ENCODE data around the gene GABBR2.

The GABBR2 gene

GRCh38 chr9:98634685-98635336 is 73.9 kb downstream of the GABBR2 start:
- no peak for DNase-seq (ENCODE audit: low read depth in 3 of 3)

- DNase-seq (ENCODE audit: low read depth in 3 of 3): no peak
Measured at GRCh38 chr9:98632839-98633238, 75.9 kb downstream of the GABBR2 start.

GRCh38 chr9:98627296-98627695 is 81.4 kb downstream of the GABBR2 start:
- DNase-seq (ENCODE audit: low read depth in 3 of 3): no peak

- DNase-seq (ENCODE audit: low read depth in 3 of 3): no peak
Measured at GRCh38 chr9:98625728-98626127, 83.0 kb downstream of the GABBR2 start.

GRCh38 chr9:98619788-98620187 is 88.9 kb downstream of the GABBR2 start:
- no peak for DNase-seq (ENCODE audit: low read depth in 3 of 3)

- no peak for DNase-seq (ENCODE audit: low read depth in 3 of 3)
Measured at GRCh38 chr9:98615633-98616032, 93.1 kb downstream of the GABBR2 start.

DNA sequence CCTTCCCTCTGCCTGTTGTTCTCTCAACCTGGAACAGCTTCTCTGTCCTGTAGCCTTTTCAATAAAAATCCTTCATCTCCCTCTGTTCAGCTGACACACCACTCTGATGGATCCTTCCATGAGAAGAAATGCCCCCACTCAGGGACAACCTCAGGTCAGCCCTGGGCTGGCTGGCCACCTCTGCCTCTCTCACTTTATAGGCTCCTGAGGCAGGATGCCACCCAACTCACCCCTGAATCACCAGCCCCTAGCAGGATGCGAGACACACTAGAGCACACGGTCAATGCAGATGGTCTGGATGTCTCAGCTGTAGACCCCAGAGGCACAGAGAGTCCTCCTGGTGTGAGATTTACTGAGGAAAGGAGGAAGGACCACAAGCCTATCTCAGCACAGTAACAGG is 93.8 kb downstream of the GABBR2 start:
- no peak for DNase-seq (ENCODE audit: low read depth in 3 of 3)

DNA sequence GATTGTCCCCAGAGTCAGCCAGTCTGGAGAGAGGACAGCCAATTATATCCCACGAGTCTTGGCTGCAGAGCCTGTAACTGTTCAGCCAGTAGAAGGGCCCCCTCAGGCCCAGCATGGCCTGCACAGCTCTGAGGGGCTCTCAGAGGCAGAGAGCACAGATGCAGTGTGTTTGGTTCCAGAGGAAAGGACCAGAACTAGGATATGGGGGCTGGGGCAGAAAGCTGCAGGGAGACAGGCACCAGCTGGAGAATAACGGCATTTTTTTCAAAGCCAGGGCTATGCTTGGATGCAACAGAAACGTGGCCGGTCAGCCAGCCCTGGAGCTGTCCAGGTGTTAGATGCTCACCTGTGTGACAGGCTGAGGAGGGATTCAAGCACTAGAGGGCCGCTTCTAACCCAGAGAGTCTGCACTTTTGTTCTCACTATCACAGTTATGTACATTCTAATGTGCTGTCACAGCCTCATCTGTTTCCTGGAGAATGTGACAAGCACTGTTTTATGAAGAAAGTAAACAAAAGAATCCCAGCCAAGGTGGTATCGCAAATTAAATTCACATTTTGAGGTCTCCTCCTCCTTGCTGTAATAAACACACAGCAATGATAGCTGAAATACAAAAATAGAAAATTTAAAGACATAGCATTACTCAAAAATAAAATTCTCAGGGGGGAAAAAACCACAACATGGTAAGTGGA is 96.5 kb downstream of the GABBR2 start:
- no peak for DNase-seq (ENCODE audit: low read depth in 3 of 3)

DNA sequence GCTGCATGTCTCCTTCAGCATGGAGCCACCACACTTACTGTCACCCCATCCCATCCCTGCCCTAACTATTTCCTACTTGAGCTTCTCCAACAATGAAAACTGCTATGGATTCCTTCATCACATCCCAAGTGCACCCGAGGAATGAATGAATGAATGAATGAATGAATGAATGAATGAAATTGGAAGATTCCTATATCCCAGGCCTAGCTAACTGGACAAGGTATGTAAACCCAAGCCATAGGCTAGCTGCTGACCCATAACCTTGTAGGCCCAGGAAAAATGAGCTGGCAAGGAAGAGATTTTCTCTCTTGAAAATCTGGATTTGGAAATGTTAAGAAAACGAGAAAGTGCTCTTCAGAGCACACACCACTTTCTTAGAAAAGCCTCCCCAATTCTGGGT is 97.4 kb downstream of the GABBR2 start:
- DNase-seq (ENCODE audit: low read depth in 3 of 3): no peak

- no peak for DNase-seq (ENCODE audit: low read depth in 3 of 3)
Measured at GRCh38 chr9:98610711-98611110, 98.0 kb downstream of the GABBR2 start.

DNA sequence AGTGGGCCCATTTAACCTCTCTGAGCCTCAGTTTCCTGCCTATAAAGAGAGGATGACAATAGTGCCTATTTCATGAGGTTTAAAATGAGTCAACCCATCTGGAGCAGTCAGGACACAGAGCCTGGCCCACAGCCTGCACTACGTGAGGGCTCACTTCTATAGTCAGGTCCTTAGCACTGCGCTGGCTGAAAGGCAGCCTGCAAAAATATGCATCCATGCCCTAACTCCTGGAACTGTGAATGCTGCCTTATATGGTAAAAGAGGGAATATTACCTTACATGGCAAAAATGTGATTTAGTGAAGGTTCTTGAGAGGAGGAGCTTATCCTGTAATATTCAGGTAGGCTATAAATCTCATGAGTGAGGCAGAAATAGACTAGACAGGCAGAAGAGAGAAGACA is 98.5 kb downstream of the GABBR2 start:
- no peak for DNase-seq (ENCODE audit: low read depth in 3 of 3)

- no peak for DNase-seq (ENCODE audit: low read depth in 3 of 3)
Measured at GRCh38 chr9:98609646-98610045, 99.1 kb downstream of the GABBR2 start.

DNA sequence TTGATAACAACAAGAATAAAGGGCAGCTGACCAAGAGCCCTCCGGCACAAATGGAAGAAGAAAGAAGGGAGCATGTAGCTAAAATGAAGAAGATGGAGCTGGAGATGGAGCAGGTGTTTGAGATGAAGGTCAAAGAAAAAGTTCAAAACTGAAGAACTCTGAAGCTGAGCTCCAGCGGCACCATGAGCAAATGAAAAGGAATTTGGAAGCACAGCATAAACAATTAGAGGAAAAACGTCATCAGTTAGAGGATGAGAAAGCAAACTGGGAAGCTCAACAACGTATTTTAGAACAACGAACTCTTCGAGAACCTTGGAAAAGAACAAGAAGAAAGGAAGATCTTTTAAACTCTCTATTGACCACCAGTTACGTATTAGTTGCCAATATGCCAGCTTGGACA is 100.9 kb downstream of the GABBR2 start:
- no peak for DNase-seq (ENCODE audit: low read depth in 3 of 3)

GRCh38 chr9:98607152-98607551 is 101.6 kb downstream of the GABBR2 start:
- no peak for DNase-seq (ENCODE audit: low read depth in 3 of 3)

- no peak for DNase-seq (ENCODE audit: low read depth in 3 of 3)
Measured at GRCh38 chr9:98606730-98607129, 102.0 kb downstream of the GABBR2 start.

GRCh38 chr9:98605116-98605515 is 103.6 kb downstream of the GABBR2 start:
- DNase-seq (ENCODE audit: low read depth in 3 of 3): no peak

- no peak for DNase-seq (ENCODE audit: low read depth in 3 of 3)
Measured at GRCh38 chr9:98603821-98604383, 104.8 kb downstream of the GABBR2 start.

DNA sequence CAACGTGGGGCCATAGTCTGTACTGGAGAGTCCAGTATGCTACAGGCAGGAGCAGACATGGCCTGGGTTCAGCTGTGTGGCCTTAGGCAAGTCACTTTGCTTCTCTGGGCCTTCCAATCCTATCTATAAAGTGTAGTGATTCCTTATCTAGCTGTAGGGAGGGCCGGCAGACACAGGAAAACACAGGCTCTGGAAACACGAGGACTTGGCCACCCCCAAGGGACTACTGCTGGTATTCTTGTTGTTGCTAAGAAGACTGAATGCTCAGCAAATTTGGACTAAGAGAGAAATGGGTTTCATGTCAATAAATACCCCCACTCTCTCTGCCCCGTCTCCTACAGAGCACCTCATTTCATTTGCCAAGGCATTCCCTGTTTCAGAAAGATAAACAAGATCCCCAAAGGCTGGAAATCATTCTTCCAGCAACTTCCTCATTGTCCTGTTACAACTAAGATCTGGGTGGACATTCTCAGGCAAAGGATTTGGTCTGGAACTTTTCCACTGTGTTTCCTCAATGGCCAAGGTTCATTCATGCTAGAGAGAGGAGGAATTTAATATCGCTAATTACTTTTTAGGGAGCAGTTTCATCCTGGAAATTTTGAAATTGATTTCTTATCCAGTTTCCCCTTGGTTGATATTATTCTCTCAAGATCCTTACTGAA is 105.8 kb downstream of the GABBR2 start:
- DNase-seq (ENCODE audit: low read depth in 3 of 3): no peak

- DNase-seq (ENCODE audit: low read depth in 3 of 3): no peak
Measured at GRCh38 chr9:98600631-98601030, 108.1 kb downstream of the GABBR2 start.

- no peak for DNase-seq (ENCODE audit: low read depth in 3 of 3)
Measured at GRCh38 chr9:98599566-98600216, 109.0 kb downstream of the GABBR2 start.

GRCh38 chr9:98598861-98599260 is 109.9 kb downstream of the GABBR2 start:
- no peak for DNase-seq (ENCODE audit: low read depth in 3 of 3)

- no peak for DNase-seq (ENCODE audit: low read depth in 3 of 3)
Measured at GRCh38 chr9:98597236-98597771, 111.4 kb downstream of the GABBR2 start.
